Kidney glomerular epithelial cell (primary cell): ENCODE measurements around the gene CHST1.

Experiments used
- DNase-seq: peaks from one replicate; lab custom pipeline; 2025; lab: John Stamatoyannopoulos, UW

CHST1 gene

GRCh38 chr11:45674481-45675190, 9.2 kb upstream of the CHST1 start:
- DNase-seq: no peak

- no peak for DNase-seq
Measured at GRCh38 chr11:45673441-45673840, 8.0 kb upstream of the CHST1 start.

GRCh38 chr11:45672593-45672992, 7.2 kb upstream of the CHST1 start:
- no peak for DNase-seq

- no peak for DNase-seq
Measured at GRCh38 chr11:45671246-45672171, 6.1 kb upstream of the CHST1 start.

- no peak for DNase-seq
Measured at GRCh38 chr11:45670386-45671135, 5.1 kb upstream of the CHST1 start.

- DNase-seq: no peak
Measured at GRCh38 chr11:45669956-45670355, 4.5 kb upstream of the CHST1 start.

- DNase-seq: peak; percentile 0
Measured at GRCh38 chr11:45669146-45669545, 3.7 kb upstream of the CHST1 start.

GRCh38 chr11:45667929-45668680, 2.7 kb upstream of the CHST1 start:
- DNase-seq: no peak

- no peak for DNase-seq
Measured at GRCh38 chr11:45666648-45667642, 1.5 kb upstream of the CHST1 start.

GRCh38 chr11:45665933-45666647, 668 bp upstream of the CHST1 start:
- DNase-seq: no peak

- no peak for DNase-seq
Measured at GRCh38 chr11:45664376-45665205, 831 bp downstream of the CHST1 start.

- no peak for DNase-seq
Measured at GRCh38 chr11:45663486-45664375, 1.7 kb downstream of the CHST1 start.

- peak; percentile 35 for DNase-seq
Measured at GRCh38 chr11:45662665-45663485, 2.5 kb downstream of the CHST1 start.

- no peak for DNase-seq
Measured at GRCh38 chr11:45662096-45662664, 3.2 kb downstream of the CHST1 start.

GRCh38 chr11:45661439-45662055, 3.9 kb downstream of the CHST1 start:
- DNase-seq: no peak
